SH-SY5Y (cell line): Measurements from ENCODE around the gene MPC1.

Experiments
- GATA2 ChIP-seq: IDR thresholded peaks from 2 replicates; pipeline ENCODE4 v1.6.1; 2011; ENCODE audit warnings: mild to moderate bottlenecking, low read depth, low read length
- GATA3 ChIP-seq: IDR thresholded peaks from 2 replicates; pipeline ENCODE4 v1.6.1; 2011; ENCODE audit warnings: low read depth, mild to moderate bottlenecking, low read length, moderate library complexity

DNA sequence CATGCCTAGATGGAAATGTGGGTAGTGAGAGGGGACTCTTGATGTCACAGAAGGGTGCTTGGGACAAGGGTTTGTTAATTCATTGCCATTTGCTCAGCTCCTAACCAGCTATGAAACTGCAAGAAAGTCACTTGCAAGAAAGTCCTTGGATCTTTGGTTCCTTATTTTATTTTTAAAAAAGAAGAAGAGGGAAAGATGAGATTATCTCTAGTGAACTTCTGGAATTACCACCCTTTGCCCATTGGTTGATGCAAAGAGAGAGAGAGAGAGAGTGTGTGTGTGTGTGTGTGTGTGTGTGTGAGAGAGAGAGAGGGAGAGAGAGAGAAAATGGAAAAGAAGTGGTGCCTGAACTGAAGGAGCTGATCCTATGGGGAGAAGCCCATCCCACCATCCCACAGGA lies 35.8 kb downstream of the MPC1 start:
- TF ChIP-seq GATA2 (no peak), GATA3 (no peak)
